ENCODE results near the gene GATAD2A.

GATAD2A gene

DNA sequence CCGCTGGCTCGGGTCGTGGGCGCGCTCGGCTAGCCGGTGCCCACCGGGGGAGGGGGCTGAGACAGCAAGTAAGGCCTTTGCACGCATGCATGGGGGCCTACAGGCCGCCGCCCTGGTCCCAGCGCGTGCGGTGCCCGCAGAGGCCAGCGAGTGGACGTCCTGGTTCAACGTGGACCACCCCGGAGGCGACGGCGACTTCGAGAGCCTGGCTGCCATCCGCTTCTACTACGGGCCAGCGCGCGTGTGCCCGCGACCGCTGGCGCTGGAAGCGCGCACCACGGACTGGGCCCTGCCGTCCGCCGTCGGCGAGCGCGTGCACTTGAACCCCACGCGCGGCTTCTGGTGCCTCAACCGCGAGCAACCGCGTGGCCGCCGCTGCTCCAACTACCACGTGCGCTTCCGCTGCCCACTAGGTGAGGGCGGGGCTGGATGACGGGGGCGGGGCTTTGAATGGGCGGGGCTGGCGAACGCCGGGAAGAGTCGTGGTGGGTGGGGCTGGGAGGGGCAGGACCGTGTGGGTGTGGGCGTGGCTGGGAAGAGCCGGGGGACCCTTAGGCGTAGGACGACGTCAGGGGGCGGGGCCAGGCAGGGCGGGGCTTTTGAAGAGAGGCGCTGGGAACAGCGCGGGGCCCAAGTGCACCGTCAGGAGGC, 134.7 kb downstream of the GATAD2A start:
- no peak overlapping the region for H4K12ac ChIP-seq (ENCODE audit: low read depth, low read length)
- peaks cover 5% of the 10 kb centered on the region for H3K27me3 ChIP-seq (ENCODE audit: insufficient read depth, low read length)
- H3K18ac ChIP-seq (ENCODE audit: low read length): no peak overlapping the region
- H2BK120ac ChIP-seq (ENCODE audit: insufficient read depth, low read length, poor library complexity): no peak overlapping the region
- no peak overlapping the region for H3K23ac ChIP-seq (ENCODE audit: low read length)
- no peak overlapping the region for H3K4me3 ChIP-seq (ENCODE audit: low read depth, low read length)
- no peak overlapping the region for H2AFZ ChIP-seq (ENCODE audit: insufficient read depth, low read length, poor library complexity)
- H4K91ac ChIP-seq (ENCODE audit: low read depth, low read length): no peak overlapping the region
- peak; percentile 57 to 68 for DNase-seq
- no peak overlapping the region for H2BK12ac ChIP-seq (ENCODE audit: low read length)
- H3K4ac ChIP-seq (ENCODE audit: low read depth, low read length): no peak overlapping the region
- H3K4me2 ChIP-seq (ENCODE audit: low read length): no peak overlapping the region
- peaks cover 15% of the 10 kb centered on the region for H3K9me3 ChIP-seq (ENCODE audit: insufficient read depth, low read depth, low read length)
- no peak overlapping the region for H4K8ac ChIP-seq (ENCODE audit: low read depth, low read length)
- H2AK5ac ChIP-seq (ENCODE audit: low read length): no peak overlapping the region
- H3K79me2 ChIP-seq (ENCODE audit: control insufficient read depth, insufficient read depth, low read length, poor library complexity): no peaks in the 10 kb centered on the region
- no peaks in the 10 kb centered on the region for H3K79me1 ChIP-seq (ENCODE audit: low read length)
- no peak overlapping the region for H2BK5ac ChIP-seq (ENCODE audit: low read depth, low read length, poor library complexity)
- WGBS (ENCODE audit: extremely low coverage, insufficient coverage, insufficient read length): no CpG with 5 or more reads among the region's 74 CpGs
- peaks cover 5 to 13% of the 10 kb centered on the region in 2 experiments for H3K36me3 ChIP-seq (ENCODE audit: control insufficient read depth in 1 of 2, insufficient read depth in 2 of 2, low read length in 2 of 2)
- no peak overlapping the region for H3K27ac ChIP-seq (ENCODE audit: low read depth, low read length)
- H3K4me1 ChIP-seq (ENCODE audit: control insufficient read depth in 1 of 2, insufficient read depth in 2 of 2, low read length in 2 of 2): peaks cover 4 to 10% of the 10 kb centered on the region in 2 experiments
- no peak overlapping the region for H3K9ac ChIP-seq (ENCODE audit: low read length)
- H3K14ac ChIP-seq (ENCODE audit: low read length): no peak overlapping the region

DNA sequence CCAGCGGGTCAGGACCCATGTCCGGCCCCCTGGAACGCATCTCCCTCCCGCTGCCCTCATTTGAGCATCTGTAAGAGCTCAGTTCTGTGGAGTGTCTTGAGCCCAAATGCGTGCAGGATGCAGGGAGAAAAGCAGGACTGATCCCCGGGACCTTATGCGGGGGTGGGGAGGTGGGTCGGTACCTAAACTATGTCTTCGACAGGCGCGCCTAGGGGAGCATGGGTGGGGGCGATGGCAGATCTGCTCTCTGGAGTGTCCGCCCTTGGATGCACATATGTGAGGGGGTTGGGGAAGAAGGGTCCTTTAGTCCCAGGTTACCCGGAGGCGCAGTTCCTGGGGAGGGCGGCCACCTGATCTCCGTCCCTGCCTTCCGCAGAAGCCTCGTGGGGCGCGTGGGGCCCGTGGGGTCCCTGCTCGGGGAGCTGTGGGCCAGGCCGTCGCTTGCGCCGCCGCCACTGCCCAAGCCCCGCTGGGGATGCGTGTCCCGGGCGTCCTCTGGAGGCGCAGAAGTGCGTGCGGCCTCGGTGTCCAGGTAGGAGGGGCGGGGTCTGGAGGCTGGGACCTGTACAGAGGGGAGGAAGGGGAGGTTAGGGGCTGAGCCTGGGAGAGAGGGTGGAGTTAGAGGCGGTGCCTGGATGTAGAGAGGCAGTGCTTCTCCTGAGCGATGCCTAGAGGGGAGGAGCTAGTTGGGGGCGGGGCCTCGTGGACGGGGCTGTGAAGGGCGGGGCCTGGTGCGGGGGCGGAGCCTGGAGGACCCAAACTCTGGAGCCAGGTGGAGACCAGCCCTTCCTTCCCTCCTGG, 135.4 kb downstream of the GATAD2A start:
- H3K27me3 ChIP-seq (ENCODE audit: insufficient read depth, low read length): peaks cover 5% of the 10 kb centered on the region
- peak overlapping the region; percentile 8 for H3K4me2 ChIP-seq (ENCODE audit: low read length)
- H4K8ac ChIP-seq (ENCODE audit: low read depth, low read length): no peak overlapping the region
- H3K9me3 ChIP-seq (ENCODE audit: insufficient read depth, low read depth, low read length): peaks cover 16% of the 10 kb centered on the region
- no peak overlapping the region for H2BK5ac ChIP-seq (ENCODE audit: low read depth, low read length, poor library complexity)
- no peak overlapping the region for H3K27ac ChIP-seq (ENCODE audit: low read depth, low read length)
- no peak overlapping the region for H4K12ac ChIP-seq (ENCODE audit: low read depth, low read length)
- H3K79me2 ChIP-seq (ENCODE audit: control insufficient read depth, insufficient read depth, low read length, poor library complexity): no peaks in the 10 kb centered on the region
- no peak overlapping the region for H2BK120ac ChIP-seq (ENCODE audit: insufficient read depth, low read length, poor library complexity)
- H3K18ac ChIP-seq (ENCODE audit: low read length): no peak overlapping the region
- no peak overlapping the region for H2AK5ac ChIP-seq (ENCODE audit: low read length)
- no peak overlapping the region for H2BK12ac ChIP-seq (ENCODE audit: low read length)
- H2AFZ ChIP-seq (ENCODE audit: insufficient read depth, low read length, poor library complexity): no peak overlapping the region
- H3K4me1 ChIP-seq (ENCODE audit: control insufficient read depth in 1 of 2, insufficient read depth in 2 of 2, low read length in 2 of 2): peaks cover 4 to 10% of the 10 kb centered on the region in 2 experiments
- peaks cover 3 to 9% of the 10 kb centered on the region in 2 experiments for H3K36me3 ChIP-seq (ENCODE audit: control insufficient read depth in 1 of 2, insufficient read depth in 2 of 2, low read length in 2 of 2)
- H3K23ac ChIP-seq (ENCODE audit: low read length): no peak overlapping the region
- no peaks in the 10 kb centered on the region for H3K79me1 ChIP-seq (ENCODE audit: low read length)
- DNase-seq: peak; percentile 82 to 85
- no peak overlapping the region for H3K4me3 ChIP-seq (ENCODE audit: low read depth, low read length)
- no peak overlapping the region for H4K91ac ChIP-seq (ENCODE audit: low read depth, low read length)
- WGBS (ENCODE audit: extremely low coverage, insufficient coverage, insufficient read length): no CpG with 5 or more reads among the region's 45 CpGs
- H3K14ac ChIP-seq (ENCODE audit: low read length): no peak overlapping the region
- H3K9ac ChIP-seq (ENCODE audit: low read length): no peak overlapping the region
- no peak overlapping the region for H3K4ac ChIP-seq (ENCODE audit: low read depth, low read length)

- Histone ChIP-seq H3K36me3 (ENCODE audit: control insufficient read depth in 1 of 2, insufficient read depth in 2 of 2, low read length in 2 of 2) (peaks cover 3 to 9% of the 10 kb centered on the region in 2 experiments), H2AK5ac (ENCODE audit: low read length) (no peak overlapping the region), H2BK12ac (ENCODE audit: low read length) (no peak overlapping the region), H3K4me1 (ENCODE audit: control insufficient read depth in 1 of 2, insufficient read depth in 2 of 2, low read length in 2 of 2) (peaks cover 4 to 10% of the 10 kb centered on the region in 2 experiments), H3K4me3 (ENCODE audit: low read depth, low read length) (no peak overlapping the region), H3K18ac (ENCODE audit: low read length) (no peak overlapping the region), H3K27me3 (ENCODE audit: insufficient read depth, low read length) (peaks cover 5% of the 10 kb centered on the region), H3K4me2 (ENCODE audit: low read length) (no peak overlapping the region), H3K27ac (ENCODE audit: low read depth, low read length) (no peak overlapping the region), H2BK120ac (ENCODE audit: insufficient read depth, low read length, poor library complexity) (no peak overlapping the region), H4K12ac (ENCODE audit: low read depth, low read length) (no peak overlapping the region), H2BK5ac (ENCODE audit: low read depth, low read length, poor library complexity) (no peak overlapping the region), H3K4ac (ENCODE audit: low read depth, low read length) (no peak overlapping the region), H4K91ac (ENCODE audit: low read depth, low read length) (no peak overlapping the region), H3K79me2 (ENCODE audit: control insufficient read depth, insufficient read depth, low read length, poor library complexity) (no peaks in the 10 kb centered on the region), H3K23ac (ENCODE audit: low read length) (no peak overlapping the region), H2AFZ (ENCODE audit: insufficient read depth, low read length, poor library complexity) (no peak overlapping the region), H3K9ac (ENCODE audit: low read length) (no peak overlapping the region), H4K8ac (ENCODE audit: low read depth, low read length) (no peak overlapping the region), H3K14ac (ENCODE audit: low read length) (no peak overlapping the region), H3K79me1 (ENCODE audit: low read length) (no peaks in the 10 kb centered on the region), H3K9me3 (ENCODE audit: insufficient read depth, low read depth, low read length) (peaks cover 16% of the 10 kb centered on the region)
- WGBS (ENCODE audit: extremely low coverage, insufficient coverage, insufficient read length): no CpG with 5 or more reads among the region's 16 CpGs
- no peak for DNase-seq
Measured at GRCh38 chr19:19541616-19542015, 136.1 kb downstream of the GATAD2A start.

GRCh38 chr19:19542507-19542906, 137.0 kb downstream of the GATAD2A start:
- peaks cover 5% of the 10 kb centered on the region for H3K27me3 ChIP-seq (ENCODE audit: insufficient read depth, low read length)
- no peak overlapping the region for H4K91ac ChIP-seq (ENCODE audit: low read depth, low read length)
- no peak overlapping the region for H3K14ac ChIP-seq (ENCODE audit: low read length)
- H3K4me2 ChIP-seq (ENCODE audit: low read length): no peak overlapping the region
- H3K23ac ChIP-seq (ENCODE audit: low read length): no peak overlapping the region
- no peak overlapping the region for H2BK5ac ChIP-seq (ENCODE audit: low read depth, low read length, poor library complexity)
- no peak overlapping the region for H2AFZ ChIP-seq (ENCODE audit: insufficient read depth, low read length, poor library complexity)
- WGBS (ENCODE audit: extremely low coverage, insufficient coverage, insufficient read length): no CpG with 5 or more reads among the region's 12 CpGs
- H3K79me2 ChIP-seq (ENCODE audit: control insufficient read depth, insufficient read depth, low read length, poor library complexity): no peaks in the 10 kb centered on the region
- no peak overlapping the region for H4K8ac ChIP-seq (ENCODE audit: low read depth, low read length)
- H3K4me1 ChIP-seq (ENCODE audit: control insufficient read depth in 1 of 2, insufficient read depth in 2 of 2, low read length in 2 of 2): peaks cover 4 to 10% of the 10 kb centered on the region in 2 experiments
- no peaks in the 10 kb centered on the region for H3K79me1 ChIP-seq (ENCODE audit: low read length)
- H2AK5ac ChIP-seq (ENCODE audit: low read length): no peak overlapping the region
- H3K4me3 ChIP-seq (ENCODE audit: low read depth, low read length): no peak overlapping the region
- H2BK120ac ChIP-seq (ENCODE audit: insufficient read depth, low read length, poor library complexity): no peak overlapping the region
- no peak overlapping the region for H2BK12ac ChIP-seq (ENCODE audit: low read length)
- H3K18ac ChIP-seq (ENCODE audit: low read length): no peak overlapping the region
- H3K9me3 ChIP-seq (ENCODE audit: insufficient read depth, low read depth, low read length): peaks cover 18% of the 10 kb centered on the region
- peaks cover 3 to 7% of the 10 kb centered on the region in 2 experiments for H3K36me3 ChIP-seq (ENCODE audit: control insufficient read depth in 1 of 2, insufficient read depth in 2 of 2, low read length in 2 of 2)
- no peak for DNase-seq
- H4K12ac ChIP-seq (ENCODE audit: low read depth, low read length): no peak overlapping the region
- H3K27ac ChIP-seq (ENCODE audit: low read depth, low read length): no peak overlapping the region
- no peak overlapping the region for H3K4ac ChIP-seq (ENCODE audit: low read depth, low read length)
- no peak overlapping the region for H3K9ac ChIP-seq (ENCODE audit: low read length)

All from trophoblast cell (in vitro differentiated cells and primary cell).